Left ventricle myocardium inferior (tissue), 1 donor: ENCODE data around the gene FILIP1. TPM values are rescaled to one million over a fixed set of nuclear protein-coding genes. Genes with fewer than 3 reads are reported as not detected.

Source experiments
- DNase-seq: peaks from one replicate; pipeline ENCODE4 v3.0.0-alpha.2; 2020
- H3K27ac ChIP-seq: fragments of 200-600 bp; replicated peaks from 2 replicates; pipeline ENCODE4 v1.8.0; 2021
- H3K27me3 ChIP-seq: fragments of 200-600 bp; 2 replicates; pipeline ENCODE4 v1.8.0; 2021; ENCODE audit warnings: low read depth
- H3K36me3 ChIP-seq: fragments of 200-600 bp; 2 replicates; pipeline ENCODE4 v1.8.0; 2021
- H3K4me1 ChIP-seq: fragments of 200-600 bp; 2 replicates; pipeline ENCODE4 v1.8.0; 2021
- H3K4me3 ChIP-seq: fragments of 200-600 bp; 2 replicates; pipeline ENCODE4 v1.8.0; 2021; ENCODE audit warnings: mild to moderate bottlenecking, moderate library complexity
- H3K9me3 ChIP-seq: fragments of 200-600 bp; replicated peaks from 2 replicates; pipeline ENCODE4 v1.8.0; 2021
- intact Hi-C: fragments of 100-400 bp; cut with micrococcal nuclease; formaldehyde crosslinking; loops from one replicate; pipeline ENCODE4 v1.11.0; 2022
- total RNA-seq: library from RNA; stranded (reverse); fragmentation: NEBNext Ultra II Directional; extraction: Animal tissue kit (Norgen Biotek cat#: 25700); gene quantifications from one replicate; pipeline ENCODE4 v1.2.1, GENCODE V29; 2021
- TF ChIP-seq, protein P1 (sequence below): fragments of 200-600 bp; IDR thresholded peaks from 2 replicates; pipeline ENCODE4 v1.8.0; 2021; ENCODE audit warnings: antibody characterized with exemption, mild to moderate bottlenecking, borderline replicate concordance
- donor health status: DM: no; HTN: yes; CAD: no; lungs with severe emphysema.

The FILIP1 gene
- total RNA-seq, 1 donor from 2014 or later: 173 TPM

DNA sequence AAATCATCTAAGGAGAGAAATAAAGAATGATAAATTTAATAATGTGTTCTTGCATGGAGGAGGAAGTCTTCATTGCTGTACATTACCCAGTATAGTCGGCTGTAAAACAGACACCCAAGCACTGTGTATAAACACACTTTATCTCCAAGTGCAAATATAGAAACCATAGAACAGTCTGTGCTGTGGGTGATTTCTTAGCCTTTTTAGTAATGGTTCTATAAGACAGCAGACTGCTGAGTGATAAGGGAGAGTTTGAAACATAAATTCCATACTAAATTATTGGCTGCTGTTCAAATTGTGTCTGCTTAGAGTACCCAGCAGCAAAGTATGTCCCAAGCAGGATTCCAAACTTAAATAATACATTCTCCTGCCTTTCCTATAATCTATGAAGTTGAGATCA is 4.6 kb downstream of the FILIP1 start:
- no peak for DNase-seq
- Histone ChIP-seq H3K36me3 (no peaks in the 10 kb centered on the region), H3K4me1 (peaks cover 74% of the 10 kb centered on the region), H3K4me3 (peak overlapping the region; percentile 71), H3K9me3 (no peaks in the 10 kb centered on the region), H3K27ac (peak overlapping the region; percentile 93), H3K27me3 (no peaks in the 10 kb centered on the region)
- TF ChIP-seq, protein P1, sequence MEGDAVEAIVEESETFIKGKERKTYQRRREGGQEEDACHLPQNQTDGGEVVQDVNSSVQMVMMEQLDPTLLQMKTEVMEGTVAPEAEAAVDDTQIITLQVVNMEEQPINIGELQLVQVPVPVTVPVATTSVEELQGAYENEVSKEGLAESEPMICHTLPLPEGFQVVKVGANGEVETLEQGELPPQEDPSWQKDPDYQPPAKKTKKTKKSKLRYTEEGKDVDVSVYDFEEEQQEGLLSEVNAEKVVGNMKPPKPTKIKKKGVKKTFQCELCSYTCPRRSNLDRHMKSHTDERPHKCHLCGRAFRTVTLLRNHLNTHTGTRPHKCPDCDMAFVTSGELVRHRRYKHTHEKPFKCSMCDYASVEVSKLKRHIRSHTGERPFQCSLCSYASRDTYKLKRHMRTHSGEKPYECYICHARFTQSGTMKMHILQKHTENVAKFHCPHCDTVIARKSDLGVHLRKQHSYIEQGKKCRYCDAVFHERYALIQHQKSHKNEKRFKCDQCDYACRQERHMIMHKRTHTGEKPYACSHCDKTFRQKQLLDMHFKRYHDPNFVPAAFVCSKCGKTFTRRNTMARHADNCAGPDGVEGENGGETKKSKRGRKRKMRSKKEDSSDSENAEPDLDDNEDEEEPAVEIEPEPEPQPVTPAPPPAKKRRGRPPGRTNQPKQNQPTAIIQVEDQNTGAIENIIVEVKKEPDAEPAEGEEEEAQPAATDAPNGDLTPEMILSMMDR: no peak
- intact Hi-C loops: no loop called here

DNA sequence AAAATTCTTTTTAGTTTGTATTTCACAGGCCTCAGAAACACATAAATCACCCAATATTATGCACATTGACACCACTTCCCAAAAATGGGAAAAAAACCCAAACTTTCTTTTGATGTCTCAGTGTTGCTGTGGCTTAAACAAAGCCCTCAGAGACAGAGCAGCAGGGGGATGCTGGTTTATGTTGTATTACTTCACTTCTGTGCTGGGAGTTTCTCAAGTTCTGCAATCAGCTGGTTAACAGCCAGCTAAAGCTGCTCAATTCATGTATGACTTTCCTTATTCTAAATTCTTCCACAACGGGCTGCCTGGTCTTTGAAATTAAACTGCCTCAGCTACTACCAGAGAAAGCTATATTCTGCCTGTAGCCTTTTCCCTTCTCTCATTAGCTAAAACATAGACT is 5.6 kb downstream of the FILIP1 start:
- intact Hi-C loops: no loop called here
- TF ChIP-seq, protein P1: no peak
- no peak for DNase-seq
- Histone ChIP-seq H3K27me3 (no peaks in the 10 kb centered on the region), H3K4me1 (peaks cover 81% of the 10 kb centered on the region), H3K9me3 (no peaks in the 10 kb centered on the region), H3K27ac (peak overlapping the region; percentile 93), H3K4me3 (peak overlapping the region; percentile 71), H3K36me3 (no peaks in the 10 kb centered on the region)

DNA sequence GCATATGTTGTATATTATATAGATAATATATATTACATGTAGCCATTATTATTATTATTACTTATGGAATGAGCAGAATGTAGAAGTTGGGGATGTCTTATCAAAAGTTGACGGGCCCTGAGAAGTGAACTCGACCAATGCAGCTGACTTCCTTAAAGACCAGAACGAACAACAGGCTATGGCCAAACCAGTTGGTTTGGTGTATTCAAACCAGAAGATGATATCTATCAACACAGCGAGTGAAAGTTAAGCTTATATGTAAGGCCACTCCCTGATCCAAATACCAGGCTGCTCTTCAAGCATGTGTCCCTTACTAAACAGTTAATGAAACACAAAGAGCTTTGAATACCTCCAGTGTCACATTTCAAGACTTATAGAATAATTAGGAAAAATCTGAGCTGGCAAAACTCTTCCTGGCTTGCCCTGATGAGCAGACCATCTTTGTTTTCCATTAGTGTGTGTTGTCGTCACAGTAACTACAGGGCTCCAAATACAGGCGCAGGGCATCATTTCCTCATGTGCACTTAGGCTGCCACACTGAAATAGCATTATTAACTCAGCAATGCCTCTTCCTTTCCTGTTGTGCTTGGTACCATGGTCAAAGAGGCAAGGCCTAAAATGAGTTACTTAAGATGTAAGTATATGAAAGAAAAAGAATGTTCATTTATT is 6.6 kb downstream of the FILIP1 start:
- Histone ChIP-seq H3K27me3 (no peaks in the 10 kb centered on the region), H3K9me3 (no peaks in the 10 kb centered on the region), H3K27ac (peak overlapping the region; percentile 93), H3K4me1 (peaks cover 90% of the 10 kb centered on the region), H3K36me3 (no peaks in the 10 kb centered on the region), H3K4me3 (peak overlapping the region; percentile 71)
- DNase-seq: no peak
- TF ChIP-seq, protein P1: no peak
- intact Hi-C loops: no loop called here

DNA sequence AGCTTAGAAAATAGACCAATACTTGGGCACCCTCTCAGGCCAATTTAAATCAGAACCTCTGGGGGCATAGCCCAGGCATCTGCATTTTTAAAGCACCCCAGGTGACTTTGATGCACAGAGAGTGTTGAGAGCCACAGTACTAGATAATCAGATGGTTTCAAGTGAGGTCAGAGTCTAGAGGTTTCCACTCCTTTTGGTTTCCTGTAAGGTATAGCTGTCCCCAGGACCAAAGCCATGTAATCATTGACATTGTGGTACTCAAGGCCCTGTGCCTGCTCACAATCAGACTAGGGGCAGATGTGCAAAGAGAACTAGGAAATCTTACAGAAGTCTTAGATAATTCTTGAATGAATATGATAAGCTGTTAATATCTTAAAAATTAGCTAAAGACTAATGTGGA is 9.1 kb downstream of the FILIP1 start:
- no peaks in the 10 kb centered on the region for H3K36me3 ChIP-seq
- intact Hi-C loops: no loop called here
- no peaks in the 10 kb centered on the region for H3K9me3 ChIP-seq
- H3K27ac ChIP-seq: no peak overlapping the region
- no peak overlapping the region for H3K4me3 ChIP-seq
- TF ChIP-seq, protein P1: no peak
- H3K27me3 ChIP-seq: no peaks in the 10 kb centered on the region
- no peak for DNase-seq
- H3K4me1 ChIP-seq: peaks cover 97% of the 10 kb centered on the region

DNA sequence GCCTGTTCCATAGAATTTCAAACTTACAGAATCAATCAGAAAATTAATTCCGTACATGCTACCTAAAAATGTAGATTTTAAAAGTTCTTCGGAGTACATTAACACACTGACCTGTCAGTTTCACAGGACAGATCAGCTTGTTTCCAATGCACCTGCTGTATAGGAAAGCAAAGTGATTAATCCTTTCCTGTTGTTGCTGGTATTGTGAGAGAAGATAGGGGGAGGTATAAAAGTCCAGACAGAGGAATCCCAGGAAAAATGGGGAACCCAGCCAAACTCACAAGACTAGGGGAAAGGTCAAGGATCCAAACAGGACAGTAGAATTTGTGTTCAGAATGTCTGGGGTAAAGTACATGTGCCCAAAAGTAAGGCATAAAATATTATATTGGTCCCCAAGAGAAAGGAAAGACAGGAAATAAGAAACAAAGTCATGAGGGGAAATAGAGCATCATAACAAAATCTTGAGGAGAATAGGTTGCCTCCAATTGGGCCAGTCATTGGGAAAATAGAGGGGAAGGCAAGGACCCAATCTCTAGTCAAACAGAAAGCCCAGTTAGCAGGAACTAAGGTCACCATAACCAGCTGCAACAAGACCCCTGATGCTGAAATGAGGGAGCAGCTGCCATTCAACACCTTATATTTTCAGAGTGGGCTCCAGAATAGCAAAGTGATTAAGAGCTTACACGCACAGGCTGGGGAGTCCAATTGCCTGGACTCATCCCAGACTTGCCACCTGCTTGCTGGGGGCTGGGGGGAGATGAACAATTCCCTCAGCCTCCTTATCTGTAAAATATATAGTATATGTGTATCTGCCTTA is 10.3 kb downstream of the FILIP1 start:
- TF ChIP-seq, protein P1: no peak
- H3K4me3 ChIP-seq: peak overlapping the region; percentile 9
- intact Hi-C loops: no loop called here
- H3K36me3 ChIP-seq: no peaks in the 10 kb centered on the region
- no peak for DNase-seq
- no peaks in the 10 kb centered on the region for H3K27me3 ChIP-seq
- peaks cover 97% of the 10 kb centered on the region for H3K4me1 ChIP-seq
- no peaks in the 10 kb centered on the region for H3K9me3 ChIP-seq
- peak overlapping the region; percentile 63 for H3K27ac ChIP-seq
